ENCODE results near the gene BAG3.
"Not testable (repeated sequence)": the region's sequence is repeated elsewhere in the genome, so short reads cannot be mapped to it uniquely, and the experiment has no call there.

- TF ChIP-seq POLR2A, CTCF (IDR thresholded peaks at IDR 0.05): not testable (repeated sequence)
Measured at GRCh38 chr10:119662076-119662605, 11.0 kb downstream of the BAG3 start.

Data from right lobe of liver (tissue), 4 donors.